NCI-H1694 (cell line): Measurements from ENCODE around the gene AGBL4.

ENCODE experiments used
- DNase-seq: peaks from one replicate; lab custom pipeline; 2025; lab: John Stamatoyannopoulos, UW

The AGBL4 gene

DNA sequence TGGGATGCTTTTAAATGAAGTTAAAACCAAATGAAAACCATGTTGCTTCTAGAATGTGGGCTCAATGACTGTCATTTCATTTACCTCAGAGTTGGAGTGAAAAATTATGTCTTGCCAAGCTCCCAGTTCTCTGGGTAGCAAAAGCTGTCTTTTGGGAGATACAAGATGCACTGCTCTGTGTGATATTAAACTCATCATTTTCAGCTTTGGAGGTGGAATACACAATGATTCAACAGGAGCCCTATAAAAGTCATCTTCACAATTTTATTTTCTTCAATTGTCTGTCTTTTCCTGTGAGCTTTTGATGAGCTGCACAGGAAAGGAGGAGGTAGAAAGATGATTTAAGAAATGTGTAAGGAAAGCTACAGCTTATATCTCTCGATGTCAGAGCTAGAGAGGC lies 1431.4 kb downstream of the AGBL4 start:
- no peak for DNase-seq

DNA sequence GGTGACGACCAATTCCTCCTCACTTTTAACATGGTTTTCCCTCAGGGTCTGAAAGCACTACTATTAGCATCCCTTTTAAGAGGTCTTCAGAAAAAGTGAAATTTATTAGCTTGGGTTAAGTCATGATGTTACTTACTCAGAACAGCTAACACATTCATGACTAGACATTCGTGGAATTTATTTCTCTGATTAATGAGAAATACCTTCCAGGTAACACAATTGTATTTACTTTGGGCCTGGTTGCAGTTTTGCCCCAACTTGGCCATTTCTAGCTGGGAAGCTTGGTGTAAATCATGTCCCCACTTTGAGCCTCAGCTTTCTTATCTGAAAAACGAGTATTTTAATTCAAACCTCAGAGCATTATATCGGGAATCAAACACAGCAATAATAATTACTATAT lies 1432.6 kb downstream of the AGBL4 start:
- no peak for DNase-seq

DNA sequence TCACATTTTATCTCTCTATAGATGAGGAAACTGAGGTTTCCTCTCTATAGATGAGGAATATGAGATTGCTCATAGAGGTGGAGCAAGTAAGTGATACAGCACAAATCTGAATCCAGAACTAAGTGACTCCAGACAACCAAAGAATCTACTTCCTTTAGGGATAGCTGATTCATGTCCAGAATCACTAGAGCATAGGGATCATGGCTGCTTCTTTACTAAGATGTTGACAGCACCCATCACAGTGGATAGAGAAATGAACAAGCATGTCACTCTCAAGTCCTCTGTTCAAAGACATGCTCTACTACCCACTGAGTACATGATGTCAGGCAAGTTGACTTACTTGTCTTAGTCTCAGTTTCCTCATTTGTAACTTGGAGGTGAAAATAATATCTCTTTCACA lies 1435.7 kb downstream of the AGBL4 start:
- no peak for DNase-seq

DNA sequence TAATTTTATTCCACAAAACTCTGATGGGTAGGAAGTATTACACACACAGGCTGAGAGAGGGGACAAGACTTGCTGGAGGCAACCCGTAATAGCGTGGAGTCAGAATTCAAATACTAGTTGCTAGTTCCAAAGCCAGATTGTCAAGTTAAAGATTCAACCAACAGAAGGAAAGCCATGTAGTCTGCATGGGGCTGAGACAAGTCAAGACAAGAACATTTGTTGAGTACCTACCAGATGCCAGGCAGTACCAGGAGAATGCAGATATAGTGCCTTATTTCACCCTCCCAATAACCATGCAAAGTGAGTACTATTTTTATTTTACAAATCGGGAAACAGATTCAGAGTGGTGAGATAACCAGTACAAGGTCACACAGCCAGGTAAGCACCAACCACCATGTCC lies 1441.3 kb downstream of the AGBL4 start:
- DNase-seq, result no peak

- no peak for DNase-seq
These were observed 1442.5 kb downstream of the AGBL4 start for GRCh38 chr1:48581270-48581669.

DNA sequence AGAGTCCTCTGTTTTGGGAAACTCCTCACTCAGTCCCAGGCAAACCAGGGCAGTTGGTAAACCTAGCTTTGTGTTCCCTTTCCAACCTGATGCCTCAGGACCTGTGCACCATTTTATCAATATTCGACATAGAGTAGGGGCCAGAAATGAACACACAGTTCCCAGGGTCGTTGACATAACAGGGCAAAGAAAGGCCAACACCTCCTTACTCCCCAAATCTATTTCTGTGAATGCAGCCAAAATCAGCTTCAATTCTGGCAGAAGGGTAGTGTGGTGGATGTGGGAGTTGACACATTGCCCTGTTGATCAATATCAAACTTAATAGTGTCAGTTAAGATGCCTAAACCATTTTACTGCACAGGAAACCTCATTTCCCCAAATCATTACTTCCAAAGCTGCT lies 1447.2 kb downstream of the AGBL4 start:
- DNase-seq, result no peak

DNA sequence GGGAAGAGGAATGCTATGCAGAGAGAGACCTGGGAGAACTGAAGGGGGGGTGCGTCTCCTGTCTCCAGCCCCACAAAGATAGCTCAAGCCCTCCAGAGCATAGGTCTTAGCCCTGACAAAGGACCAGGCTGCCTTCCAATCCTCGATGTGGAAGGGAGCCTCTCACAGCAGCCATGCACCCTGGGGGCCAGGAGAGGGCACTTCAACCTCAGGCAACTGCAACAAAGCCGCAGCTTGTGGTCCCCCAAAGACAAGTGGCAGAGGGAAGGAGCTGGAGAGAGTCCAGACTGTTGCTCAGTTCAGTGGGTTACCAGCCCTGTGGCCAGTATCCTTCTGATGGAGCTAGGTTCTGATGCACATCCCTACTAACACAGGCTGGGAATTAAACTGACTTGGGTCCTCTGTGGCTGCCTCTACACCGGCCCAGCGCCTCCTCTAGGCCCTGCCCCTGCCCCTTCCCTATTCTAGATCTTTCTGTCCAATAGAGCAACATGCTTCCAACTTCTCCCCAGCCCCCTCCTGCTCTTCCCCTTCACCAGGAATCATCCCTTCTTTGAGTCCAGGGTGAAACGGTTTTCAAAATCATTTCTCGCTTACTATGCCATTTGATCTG lies 1451.0 kb downstream of the AGBL4 start:
- peak; percentile 74 for DNase-seq

- DNase-seq, result no peak
These were observed 1451.6 kb downstream of the AGBL4 start for GRCh38 chr1:48572134-48572533.

GRCh38 chr1:48571303-48571987 lies 1452.3 kb downstream of the AGBL4 start:
- DNase-seq, result no peak

DNA sequence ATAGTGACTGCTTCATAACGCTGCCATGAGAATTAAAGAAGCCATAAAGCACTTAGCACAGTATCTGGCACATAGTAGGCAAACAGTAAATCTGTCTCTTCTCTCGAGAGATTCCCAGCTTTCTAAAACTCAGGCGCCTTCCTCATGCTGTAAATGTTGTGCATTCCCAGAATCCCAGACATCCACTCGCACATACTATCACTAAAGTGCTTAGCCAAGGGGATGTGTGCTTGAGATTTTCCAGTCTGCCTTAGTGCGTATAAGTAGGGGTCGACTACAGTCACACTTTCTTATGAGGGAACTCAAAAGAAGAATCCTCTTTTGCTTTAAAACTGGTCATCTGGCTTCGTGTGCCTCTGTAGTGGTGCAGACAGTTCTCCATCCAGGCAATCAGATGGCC lies 1453.2 kb downstream of the AGBL4 start:
- no peak for DNase-seq

DNA sequence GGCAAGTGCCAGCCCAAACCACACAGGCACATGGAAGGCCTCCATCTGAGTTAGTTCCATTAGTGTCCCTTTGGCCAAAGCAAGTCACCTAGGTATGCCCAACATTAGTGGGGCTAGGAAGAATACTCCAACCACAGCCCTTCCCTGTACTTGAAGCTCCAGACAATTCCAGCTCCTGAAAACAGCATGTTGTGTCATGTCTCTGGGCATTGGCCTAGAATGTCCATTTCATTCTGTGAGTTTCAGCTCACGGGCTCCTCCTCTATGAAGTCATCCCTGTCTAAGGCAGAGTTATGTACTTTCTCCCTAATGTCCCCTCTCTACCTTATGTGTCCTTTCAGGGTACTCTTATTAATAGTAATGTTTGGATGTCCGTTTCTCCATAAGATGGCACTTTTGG lies 1455.3 kb downstream of the AGBL4 start:
- no peak for DNase-seq

DNA sequence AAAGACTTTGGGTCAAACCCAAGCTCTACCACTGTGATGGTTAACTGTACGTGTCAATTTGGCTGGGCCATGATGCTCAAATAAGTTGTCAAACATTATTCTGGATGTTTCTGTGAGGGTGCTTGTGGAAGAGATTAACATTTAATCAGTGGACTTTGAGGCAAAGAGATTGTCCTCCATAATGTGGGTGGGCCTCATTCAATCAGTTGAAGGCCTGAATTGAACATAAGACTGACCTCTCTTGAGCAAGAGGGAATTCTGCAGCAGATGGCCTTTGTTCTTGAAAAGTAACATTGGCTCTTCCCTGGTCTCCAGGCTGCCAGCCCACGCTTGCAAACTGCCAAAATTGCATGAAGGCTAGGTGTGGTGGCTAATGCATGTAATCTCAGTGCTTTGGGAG lies 1457.3 kb downstream of the AGBL4 start:
- no peak for DNase-seq

GRCh38 chr1:48563021-48563420 lies 1460.7 kb downstream of the AGBL4 start:
- no peak for DNase-seq

GRCh38 chr1:48561444-48561843 lies 1462.3 kb downstream of the AGBL4 start:
- no peak for DNase-seq

- DNase-seq, result no peak
These were observed 1463.2 kb downstream of the AGBL4 start for GRCh38 chr1:48560577-48560976.

DNA sequence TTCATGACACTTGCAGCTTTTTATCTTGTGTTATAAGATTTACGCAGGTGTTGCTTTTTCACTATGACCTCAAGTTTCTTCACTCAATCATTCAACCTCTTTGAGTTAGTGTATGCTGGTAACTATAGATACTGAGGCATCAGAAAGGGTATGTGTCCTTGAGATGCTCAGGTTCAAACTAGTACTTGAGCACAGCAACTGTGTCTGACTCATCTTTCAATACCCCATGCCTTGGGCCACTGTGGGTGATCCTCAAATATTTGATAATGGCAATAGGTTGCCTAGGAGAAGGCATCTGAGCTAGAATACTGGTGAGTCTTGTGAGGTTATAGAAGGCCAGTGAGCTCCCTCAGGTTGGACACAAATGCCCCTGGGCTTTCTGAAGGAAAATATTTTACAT lies 1463.6 kb downstream of the AGBL4 start:
- no peak for DNase-seq

- DNase-seq, result no peak
These were observed 1465.4 kb downstream of the AGBL4 start for GRCh38 chr1:48558366-48558765.

GRCh38 chr1:48556186-48556850 lies 1467.4 kb downstream of the AGBL4 start:
- DNase-seq, result no peak

DNA sequence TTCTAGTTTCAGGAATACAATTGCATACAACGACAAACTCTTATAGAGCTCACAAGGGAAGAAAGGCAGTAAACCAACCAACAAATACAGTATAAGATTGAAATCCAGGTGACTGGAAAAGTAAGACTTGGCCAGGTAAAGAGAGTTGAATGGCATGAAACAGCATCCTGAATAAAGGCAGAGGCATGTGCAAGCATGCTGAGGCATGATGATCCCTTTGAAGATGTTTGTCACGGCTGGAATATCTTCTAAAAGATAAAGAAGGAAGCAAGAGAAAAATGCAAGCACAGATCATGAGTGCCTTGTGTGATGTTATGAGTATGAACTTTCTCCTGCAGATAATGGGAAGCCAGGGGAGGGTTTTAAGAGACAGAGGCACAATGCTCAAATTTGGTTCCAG lies 1468.5 kb downstream of the AGBL4 start:
- no peak for DNase-seq

DNA sequence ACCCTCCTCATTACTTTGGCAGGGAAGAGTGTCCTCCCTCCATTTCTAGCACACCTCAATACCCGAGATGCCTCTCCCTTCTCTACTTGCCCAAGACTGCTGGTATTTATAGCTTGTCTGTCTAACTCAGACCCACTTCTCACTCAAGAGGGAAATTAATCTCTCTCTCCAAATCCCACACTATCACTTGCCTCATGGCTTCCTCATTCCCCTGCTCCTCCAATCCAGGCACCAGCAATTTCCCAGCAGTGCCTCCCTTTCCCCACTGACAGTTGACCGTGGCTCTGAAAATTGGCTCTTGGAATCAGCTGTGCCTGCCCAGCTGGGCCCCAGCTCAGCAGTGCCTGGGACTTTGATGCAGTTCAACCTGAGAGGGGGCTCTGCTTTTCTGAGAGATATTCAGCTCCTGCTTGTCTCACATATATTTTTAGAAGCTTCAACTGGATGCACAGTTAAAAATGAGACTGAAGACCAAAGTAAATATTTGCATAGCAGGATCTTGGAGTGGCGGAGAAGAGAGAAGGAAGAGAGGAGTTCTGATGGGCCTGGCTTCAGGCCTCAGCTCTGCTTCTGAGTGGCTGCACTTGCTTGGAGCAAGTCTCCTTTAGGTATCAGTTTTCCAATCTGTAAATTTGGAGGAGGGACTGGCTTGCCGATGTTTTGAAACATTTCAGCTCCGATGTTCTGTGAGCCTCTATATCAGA lies 1470.7 kb downstream of the AGBL4 start:
- DNase-seq, result no peak

GRCh38 chr1:48552420-48552819 lies 1471.3 kb downstream of the AGBL4 start:
- DNase-seq, result no peak

GRCh38 chr1:48548985-48549384 lies 1474.8 kb downstream of the AGBL4 start:
- DNase-seq, result no peak
